Osteoblast (primary cell): ENCODE results near the gene ATRN. TPM values are rescaled to one million over a fixed set of nuclear protein-coding genes. Genes with fewer than 3 reads are reported as not detected.

ENCODE experiments used
- DNase-seq: peaks from one replicate; pipeline ENCODE4 v3.0.0; 2011; ENCODE audit warnings: low spot score, mixed read lengths; ENCODE audit not compliant: insufficient read length; ENCODE audit errors: missing footprints
- H2AFZ ChIP-seq: 2 replicates; pipeline ENCODE4 v1.6.0; 2011; ENCODE audit warnings: mild to moderate bottlenecking, low read length
- H3K27ac ChIP-seq: 2 replicates; pipeline ENCODE4 v1.5.1; 2011; ENCODE audit warnings: mild to moderate bottlenecking, low read depth, low read length, moderate library complexity
- H3K27me3 ChIP-seq: 2 replicates; pipeline ENCODE4 v1.6.0; 2012; ENCODE audit warnings: mild to moderate bottlenecking, control low read depth, inconsistent platforms, low read length, moderate library complexity; ENCODE audit not compliant: insufficient read depth
- H3K36me3 ChIP-seq: 2 replicates; pipeline ENCODE4 v1.5.1; 2011; ENCODE audit warnings: mild to moderate bottlenecking, low read length, control low read depth, moderate library complexity; ENCODE audit not compliant: insufficient read depth
- H3K4me1 ChIP-seq: 2 replicates; pipeline ENCODE4 v1.5.1; 2011; ENCODE audit warnings: mild to moderate bottlenecking, low read length, control low read depth, moderate library complexity; ENCODE audit not compliant: insufficient read depth
- H3K4me2 ChIP-seq: 2 replicates; pipeline ENCODE4 v1.6.0; 2011; ENCODE audit warnings: mild to moderate bottlenecking, low read length; ENCODE audit not compliant: insufficient read depth
- H3K4me3 ChIP-seq: fragments of 200-600 bp; sonication (generic); 3 replicates; pipeline ENCODE4 v1.5.1; 2012; ENCODE audit warnings: mild to moderate bottlenecking, low read length, inconsistent platforms; ENCODE audit not compliant: insufficient read depth
- H3K79me2 ChIP-seq: 2 replicates; pipeline ENCODE4 v1.6.0; 2012; ENCODE audit warnings: mild to moderate bottlenecking, low read length, control low read depth, inconsistent platforms; ENCODE audit not compliant: insufficient read depth
- H3K9me3 ChIP-seq: 2 replicates; pipeline ENCODE4 v1.5.1; 2011; ENCODE audit warnings: low read depth, low read length, control low read depth
- H4K20me1 ChIP-seq: 2 replicates; pipeline ENCODE4 v1.6.0; 2012; ENCODE audit warnings: mild to moderate bottlenecking, low read length, control low read depth; ENCODE audit not compliant: insufficient read depth
- total RNA-seq: library from RNA; depleted of rRNA; stranded (reverse); fragments of >200 nt; gene quantifications from 2 replicates; pipeline ENCODE4 v1.2.3, GENCODE V29; 2012
- TF ChIP-seq, protein P1 (sequence below): IDR thresholded peaks from 2 replicates; pipeline ENCODE4 v1.5.1; 2011; ENCODE audit warnings: mild to moderate bottlenecking, low read depth, low read length, moderate library complexity; ENCODE audit errors: extremely low read depth

ATRN gene
- total RNA-seq, 1 donor = 48.1 TPM

- no peak overlapping the region for H2AFZ ChIP-seq
These were observed 13.0 kb downstream of the ATRN start for GRCh38 chr20:3483784-3484183.

DNA sequence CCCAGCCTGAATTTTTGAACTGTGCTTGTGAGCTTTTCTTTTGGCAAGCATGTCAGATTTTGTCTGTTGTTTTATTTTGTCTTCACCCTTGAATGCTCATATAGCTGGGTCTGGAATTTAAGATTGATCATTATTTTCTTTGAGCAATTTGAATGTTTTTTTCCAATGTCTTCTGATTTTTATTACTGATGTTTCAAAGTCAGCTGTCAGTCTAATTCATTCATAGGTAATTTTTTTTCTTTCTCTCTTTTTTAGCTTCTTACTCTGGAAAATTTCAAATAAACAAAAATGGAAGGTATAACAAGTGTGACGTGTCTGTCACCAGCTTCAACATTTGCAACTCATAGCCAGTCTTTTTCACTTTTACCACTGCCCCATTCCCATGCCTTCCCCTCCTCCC, 15.1 kb downstream of the ATRN start:
- Histone ChIP-seq H3K27me3 (no peaks in the 10 kb centered on the region), H3K4me3 (no peak overlapping the region), H3K79me2 (peaks cover 54% of the 10 kb centered on the region), H2AFZ (no peak overlapping the region), H3K27ac (no peak overlapping the region), H3K4me1 (peaks cover 6% of the 10 kb centered on the region), H3K9me3 (no peaks in the 10 kb centered on the region), H4K20me1 (peaks cover 22% of the 10 kb centered on the region), H3K4me2 (no peak overlapping the region), H3K36me3 (no peaks in the 10 kb centered on the region)
- no peak for DNase-seq
- TF ChIP-seq, protein P1, sequence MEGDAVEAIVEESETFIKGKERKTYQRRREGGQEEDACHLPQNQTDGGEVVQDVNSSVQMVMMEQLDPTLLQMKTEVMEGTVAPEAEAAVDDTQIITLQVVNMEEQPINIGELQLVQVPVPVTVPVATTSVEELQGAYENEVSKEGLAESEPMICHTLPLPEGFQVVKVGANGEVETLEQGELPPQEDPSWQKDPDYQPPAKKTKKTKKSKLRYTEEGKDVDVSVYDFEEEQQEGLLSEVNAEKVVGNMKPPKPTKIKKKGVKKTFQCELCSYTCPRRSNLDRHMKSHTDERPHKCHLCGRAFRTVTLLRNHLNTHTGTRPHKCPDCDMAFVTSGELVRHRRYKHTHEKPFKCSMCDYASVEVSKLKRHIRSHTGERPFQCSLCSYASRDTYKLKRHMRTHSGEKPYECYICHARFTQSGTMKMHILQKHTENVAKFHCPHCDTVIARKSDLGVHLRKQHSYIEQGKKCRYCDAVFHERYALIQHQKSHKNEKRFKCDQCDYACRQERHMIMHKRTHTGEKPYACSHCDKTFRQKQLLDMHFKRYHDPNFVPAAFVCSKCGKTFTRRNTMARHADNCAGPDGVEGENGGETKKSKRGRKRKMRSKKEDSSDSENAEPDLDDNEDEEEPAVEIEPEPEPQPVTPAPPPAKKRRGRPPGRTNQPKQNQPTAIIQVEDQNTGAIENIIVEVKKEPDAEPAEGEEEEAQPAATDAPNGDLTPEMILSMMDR = no peak

More at GRCh38 chr20:3483784-3484183, 13.0 kb downstream of the ATRN start:
- Histone ChIP-seq H3K4me1 (peaks cover 6% of the 10 kb centered on the region), H3K79me2 (peaks cover 61% of the 10 kb centered on the region), H4K20me1 (peaks cover 22% of the 10 kb centered on the region), H3K9me3 (no peaks in the 10 kb centered on the region), H3K27me3 (no peaks in the 10 kb centered on the region), H3K36me3 (no peaks in the 10 kb centered on the region), H3K4me2 (no peak overlapping the region), H3K4me3 (no peak overlapping the region), H3K27ac (no peak overlapping the region)
- DNase-seq = no peak
- TF ChIP-seq, protein P1 = no peak

DNA sequence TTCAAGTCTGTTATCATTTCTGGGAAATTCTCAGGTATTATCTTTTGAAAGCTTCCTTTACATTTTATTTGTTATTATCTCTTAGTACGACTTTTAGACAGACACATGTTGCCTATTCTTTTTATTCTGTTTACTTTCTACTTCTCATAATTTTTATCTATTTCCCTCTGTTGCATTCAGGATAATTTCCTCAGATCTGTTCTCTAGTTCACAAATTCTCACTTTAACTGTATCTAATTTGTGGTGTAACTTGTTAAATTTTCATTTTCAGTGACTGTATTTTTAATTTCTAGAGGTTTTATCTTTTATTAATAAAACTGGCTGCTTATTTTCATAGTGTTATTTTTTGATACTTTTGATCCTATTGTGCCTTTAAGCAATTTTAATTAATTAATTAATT, 16.0 kb downstream of the ATRN start:
- TF ChIP-seq, protein P1 = no peak
- no peak overlapping the region for H3K4me2 ChIP-seq
- no peak overlapping the region for H3K27ac ChIP-seq
- no peak for DNase-seq
- H3K79me2 ChIP-seq = peaks cover 58% of the 10 kb centered on the region
- no peaks in the 10 kb centered on the region for H3K36me3 ChIP-seq
- peaks cover 6% of the 10 kb centered on the region for H3K4me1 ChIP-seq
- no peak overlapping the region for H3K4me3 ChIP-seq
- peaks cover 19% of the 10 kb centered on the region for H4K20me1 ChIP-seq
- H3K27me3 ChIP-seq = no peaks in the 10 kb centered on the region
- no peak overlapping the region for H2AFZ ChIP-seq
- no peaks in the 10 kb centered on the region for H3K9me3 ChIP-seq

GRCh38 chr20:3492669-3493068, 21.9 kb downstream of the ATRN start:
- no peaks in the 10 kb centered on the region for H3K36me3 ChIP-seq
- no peaks in the 10 kb centered on the region for H3K27me3 ChIP-seq
- no peak overlapping the region for H2AFZ ChIP-seq
- DNase-seq = no peak
- H3K9me3 ChIP-seq = no peaks in the 10 kb centered on the region
- H4K20me1 ChIP-seq = peaks cover 14% of the 10 kb centered on the region
- TF ChIP-seq, protein P1 = no peak
- H3K4me3 ChIP-seq = no peak overlapping the region
- no peaks in the 10 kb centered on the region for H3K4me1 ChIP-seq
- H3K4me2 ChIP-seq = no peak overlapping the region
- no peak overlapping the region for H3K27ac ChIP-seq
- peaks cover 51% of the 10 kb centered on the region for H3K79me2 ChIP-seq
